ENCODE data around the gene PLXDC1.
A peak's percentile ranks its signal among the peaks of the same experiment; 100 is the strongest.

PLXDC1 gene

GRCh38 chr17:39018267-39019134 is 132.9 kb downstream of the PLXDC1 start:
- Histone ChIP-seq H3K4me1 (ENCODE audit: control insufficient read depth, insufficient read depth, low read length) (no peaks in the 10 kb centered on the region), H3K9me3 (ENCODE audit: control insufficient read depth, insufficient read depth, low read depth, low read length) (no peaks in the 10 kb centered on the region), H3K4me3 (ENCODE audit: low read depth, low read length) (no peak overlapping the region), H3K36me3 (ENCODE audit: control insufficient read depth in 2 of 2, insufficient read depth in 1 of 2, low read length in 2 of 2) (no peaks in the 10 kb centered on the region), H3K27ac (ENCODE audit: extremely low read depth, low read depth, low read length) (no peak overlapping the region)
- POLR2A ChIA-PET: interaction anchor here (0.6 kb wide), 1 partner anchor 332 kb away, joined by 5 read pairs; no protein-coding TSS in a partner anchor
- TF ChIP-seq, protein P1, sequence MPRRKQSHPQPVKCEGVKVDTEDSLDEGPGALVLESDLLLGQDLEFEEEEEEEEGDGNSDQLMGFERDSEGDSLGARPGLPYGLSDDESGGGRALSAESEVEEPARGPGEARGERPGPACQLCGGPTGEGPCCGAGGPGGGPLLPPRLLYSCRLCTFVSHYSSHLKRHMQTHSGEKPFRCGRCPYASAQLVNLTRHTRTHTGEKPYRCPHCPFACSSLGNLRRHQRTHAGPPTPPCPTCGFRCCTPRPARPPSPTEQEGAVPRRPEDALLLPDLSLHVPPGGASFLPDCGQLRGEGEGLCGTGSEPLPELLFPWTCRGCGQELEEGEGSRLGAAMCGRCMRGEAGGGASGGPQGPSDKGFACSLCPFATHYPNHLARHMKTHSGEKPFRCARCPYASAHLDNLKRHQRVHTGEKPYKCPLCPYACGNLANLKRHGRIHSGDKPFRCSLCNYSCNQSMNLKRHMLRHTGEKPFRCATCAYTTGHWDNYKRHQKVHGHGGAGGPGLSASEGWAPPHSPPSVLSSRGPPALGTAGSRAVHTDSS (tag by site-specific recombination; IDR thresholded peaks at IDR 0.05): peak; percentile 65
- TF ChIP-seq PRDM1 (tag by site-specific recombination; IDR thresholded peaks at IDR 0.05): 0 out of 2 replicates have a peak, but pooled peaks have one; percentile 30
- TF ChIP-seq EGR2 (tag by site-specific recombination; IDR thresholded peaks at IDR 0.05; ENCODE audit: low read depth): peak; percentile 69; the same call in 1 of the 2 replicates
- TF ChIP-seq ZNF350 (tag by site-specific recombination; IDR thresholded peaks at IDR 0.05): peak; percentile 52; the same call in 1 of the 2 replicates
- TF ChIP-seq ZFHX2 (tag by site-specific recombination; conservative IDR thresholded peaks at IDR 0.05): peak; percentile 69
- no peak for TF ChIP-seq ZNF132 (tag by site-specific recombination; IDR thresholded peaks at IDR 0.05; ENCODE audit: borderline replicate concordance)
- CTCF ChIA-PET: interaction anchor here (0.5 to 2.1 kb wide), 4 partner anchors 9 to 42 kb away, joined by 3 to 7 read pairs (median 3); no protein-coding TSS in a partner anchor

DNA sequence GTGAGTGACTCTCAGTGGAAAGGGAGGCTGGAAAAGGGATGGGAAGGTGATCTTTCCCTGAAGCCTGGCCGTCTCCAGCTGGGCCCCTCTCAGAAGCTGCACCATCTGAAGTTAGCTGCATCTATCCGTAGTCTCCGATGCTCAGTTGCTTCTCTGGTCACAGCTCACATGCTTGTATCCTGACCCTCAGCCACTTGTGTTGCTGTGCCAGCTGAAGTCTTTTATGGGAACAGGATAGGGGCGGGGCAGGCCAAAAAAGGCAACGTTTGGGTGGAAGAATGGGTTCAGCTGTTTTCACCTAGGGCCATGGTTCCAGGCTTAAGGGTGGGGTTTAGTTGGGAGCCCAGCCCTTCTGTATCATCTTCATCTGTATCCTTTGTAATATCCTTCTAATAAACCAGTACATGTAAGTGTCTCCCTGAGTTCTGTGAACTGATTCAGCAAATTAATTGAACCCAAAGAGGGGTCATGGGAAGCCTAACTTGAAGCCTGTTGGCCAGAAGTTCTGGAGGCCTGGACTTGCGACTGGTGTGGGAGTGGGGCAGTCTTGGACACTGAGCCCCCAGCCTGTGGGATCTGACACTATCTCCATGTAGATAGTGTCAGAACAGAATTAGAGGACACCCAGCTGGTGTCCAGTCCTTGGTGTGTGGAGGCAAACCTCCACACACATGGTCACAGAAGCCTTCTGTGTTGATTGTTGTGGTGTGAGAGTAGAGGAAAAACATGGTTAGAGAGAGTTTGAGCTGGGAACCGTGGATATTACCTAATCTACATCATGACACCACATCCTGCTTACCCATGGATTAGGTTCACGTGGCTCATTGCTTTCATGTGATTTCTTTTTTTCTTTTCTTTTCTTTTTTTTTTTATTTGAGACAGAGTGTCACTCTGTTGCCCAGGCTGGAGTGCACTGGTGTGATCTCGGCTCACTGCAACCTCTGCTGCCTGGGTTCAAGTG is 135.0 kb downstream of the PLXDC1 start:
- Histone ChIP-seq H3K27ac (ENCODE audit: extremely low read depth, low read depth, low read length) (no peak overlapping the region), H3K4me3 (ENCODE audit: low read depth, low read length) (no peak overlapping the region), H3K36me3 (ENCODE audit: control insufficient read depth in 2 of 2, insufficient read depth in 1 of 2, low read length in 2 of 2) (no peaks in the 10 kb centered on the region), H3K9me3 (ENCODE audit: control insufficient read depth, insufficient read depth, low read depth, low read length) (no peaks in the 10 kb centered on the region), H3K4me1 (ENCODE audit: control insufficient read depth, insufficient read depth, low read length) (no peaks in the 10 kb centered on the region)
- POLR2A ChIA-PET: no interaction called here
- CTCF ChIA-PET: interaction anchor here (0.6 to 0.8 kb wide), 6 partner anchors 52 to 1154 kb away, joined by 3 to 5 read pairs (median 3); no protein-coding TSS in a partner anchor
- TF ChIP-seq, protein P2, sequence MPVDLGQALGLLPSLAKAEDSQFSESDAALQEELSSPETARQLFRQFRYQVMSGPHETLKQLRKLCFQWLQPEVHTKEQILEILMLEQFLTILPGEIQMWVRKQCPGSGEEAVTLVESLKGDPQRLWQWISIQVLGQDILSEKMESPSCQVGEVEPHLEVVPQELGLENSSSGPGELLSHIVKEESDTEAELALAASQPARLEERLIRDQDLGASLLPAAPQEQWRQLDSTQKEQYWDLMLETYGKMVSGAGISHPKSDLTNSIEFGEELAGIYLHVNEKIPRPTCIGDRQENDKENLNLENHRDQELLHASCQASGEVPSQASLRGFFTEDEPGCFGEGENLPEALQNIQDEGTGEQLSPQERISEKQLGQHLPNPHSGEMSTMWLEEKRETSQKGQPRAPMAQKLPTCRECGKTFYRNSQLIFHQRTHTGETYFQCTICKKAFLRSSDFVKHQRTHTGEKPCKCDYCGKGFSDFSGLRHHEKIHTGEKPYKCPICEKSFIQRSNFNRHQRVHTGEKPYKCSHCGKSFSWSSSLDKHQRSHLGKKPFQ (tag by site-specific recombination; IDR thresholded peaks at IDR 0.05): no peak
- TF ChIP-seq KLF1 (tag by site-specific recombination; IDR thresholded peaks at IDR 0.05): peak; percentile 75; the same call in 1 of the 2 replicates

- no peaks in the 10 kb centered on the region for H3K9me3 ChIP-seq (ENCODE audit: control insufficient read depth, insufficient read depth, low read depth, low read length)
- POLR2A ChIA-PET: no interaction called here
- no peak overlapping the region for H3K27ac ChIP-seq (ENCODE audit: extremely low read depth, low read depth, low read length)
- CTCF ChIA-PET: interaction anchor here (0.6 to 0.7 kb wide), 2 partner anchors 33 to 53 kb away, joined by 3 read pairs; no protein-coding TSS in a partner anchor
- H3K36me3 ChIP-seq (ENCODE audit: control insufficient read depth in 2 of 2, insufficient read depth in 1 of 2, low read length in 2 of 2): no peaks in the 10 kb centered on the region
- H3K4me1 ChIP-seq (ENCODE audit: control insufficient read depth, insufficient read depth, low read length): no peaks in the 10 kb centered on the region
- TF ChIP-seq, protein P3, sequence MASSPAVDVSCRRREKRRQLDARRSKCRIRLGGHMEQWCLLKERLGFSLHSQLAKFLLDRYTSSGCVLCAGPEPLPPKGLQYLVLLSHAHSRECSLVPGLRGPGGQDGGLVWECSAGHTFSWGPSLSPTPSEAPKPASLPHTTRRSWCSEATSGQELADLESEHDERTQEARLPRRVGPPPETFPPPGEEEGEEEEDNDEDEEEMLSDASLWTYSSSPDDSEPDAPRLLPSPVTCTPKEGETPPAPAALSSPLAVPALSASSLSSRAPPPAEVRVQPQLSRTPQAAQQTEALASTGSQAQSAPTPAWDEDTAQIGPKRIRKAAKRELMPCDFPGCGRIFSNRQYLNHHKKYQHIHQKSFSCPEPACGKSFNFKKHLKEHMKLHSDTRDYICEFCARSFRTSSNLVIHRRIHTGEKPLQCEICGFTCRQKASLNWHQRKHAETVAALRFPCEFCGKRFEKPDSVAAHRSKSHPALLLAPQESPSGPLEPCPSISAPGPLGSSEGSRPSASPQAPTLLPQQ (tag by site-specific recombination; IDR thresholded peaks at IDR 0.05): 0 out of 2 replicates have a peak, but pooled peaks have one; percentile 14
- TF ChIP-seq ZNF311 (tag by site-specific recombination; IDR thresholded peaks at IDR 0.05; ENCODE audit: borderline replicate concordance): no peak
- H3K4me3 ChIP-seq (ENCODE audit: low read depth, low read length): no peak overlapping the region
Measured at GRCh38 chr17:39015546-39015935, 135.9 kb downstream of the PLXDC1 start.
